Vagina (tissue), 2 donors: Measurements from ENCODE around the gene NXPH4. TPM values are rescaled to one million over a fixed set of nuclear protein-coding genes. Genes with fewer than 3 reads are reported as not detected.

Experiments used
- DNase-seq, 2 donors: peaks; one replicate each; pipeline ENCODE4 v3.0.0-alpha.2; 2017; ENCODE audit errors: extremely low spot score in 2 of 2
- H3K27ac ChIP-seq: fragments of 200-600 bp; sonication (generic); one replicate; pipeline ENCODE4 v1.5.1; 2019
- H3K27me3 ChIP-seq: fragments of 200-600 bp; sonication (generic); one replicate; pipeline ENCODE4 v1.5.1; 2019
- H3K36me3 ChIP-seq, 2 donors: fragments of 200-600 bp; sonication (generic); one replicate each; pipeline ENCODE4 v1.5.1; 2017 to 2019
- H3K4me1 ChIP-seq: fragments of 200-600 bp; sonication (generic); one replicate; pipeline ENCODE4 v1.5.1; 2019
- H3K4me3 ChIP-seq, 2 donors: fragments of 200-600 bp; sonication (generic); 1 replicate in 1 of 2; 2 replicates in 1 of 2; pipeline ENCODE4 v1.5.1; 2016 to 2019
- H3K9me3 ChIP-seq: fragments of 200-600 bp; sonication (generic); one replicate; pipeline ENCODE4 v1.5.1; 2019
- CTCF ChIP-seq, 3 experiments: fragments of 450-650 bp in 2 of 3; fragments of 200-600 bp in 1 of 3; sonication (generic) in 1 of 3; IDR thresholded peaks; one replicate each; pipeline ENCODE4 v1.5.1; 2017 to 2019; ENCODE audit warnings: antibody characterized with exemption in 3 of 3, mild to moderate bottlenecking in 2 of 3, moderate library complexity in 2 of 3
- POLR2A ChIP-seq, 2 donors: fragments of 450-650 bp; IDR thresholded peaks; one replicate each; pipeline ENCODE4 v1.6.1; 2017; ENCODE audit warnings: antibody characterized with exemption in 2 of 2, mild to moderate bottlenecking in 2 of 2, moderate library complexity in 2 of 2
- POLR2AphosphoS5 ChIP-seq, 2 donors: sonication (generic); formaldehyde crosslinking; IDR thresholded peaks; one replicate each; pipeline ENCODE4 v1.9.0; 2017; ENCODE audit warnings: antibody characterized with exemption in 2 of 2, mild to moderate bottlenecking in 2 of 2, low read depth in 1 of 2; ENCODE audit not compliant: insufficient read depth in 1 of 2
- intact Hi-C: fragments of 100-400 bp; cut with DNase I; formaldehyde crosslinking; loops from one replicate; pipeline ENCODE4 v1.15.1; 2023
- total RNA-seq: library from RNA; depleted of rRNA; stranded (reverse); fragments of >200 nt; gene quantifications from one replicate; pipeline ENCODE4 v1.2.3, GENCODE V29; 2016

NXPH4 gene
- total RNA-seq, 1 donor from 2014 or later: 3.2 TPM

- no peak overlapping the region for H3K4me3 ChIP-seq
- intact Hi-C loops: no loop called here
- no peaks in the 10 kb centered on the region for H3K9me3 ChIP-seq
- H3K27ac ChIP-seq: no peak overlapping the region
- H3K36me3 ChIP-seq: peaks cover 0 to 100% of the 10 kb centered on the region in 2 donors
- no peak for TF ChIP-seq POLR2A (IDR thresholded peaks at IDR 0.05)
- TF ChIP-seq POLR2AphosphoS5 (IDR thresholded peaks at IDR 0.05; ENCODE audit: insufficient read depth in 1 of 2, low read depth in 1 of 2): no peak
- no peak for TF ChIP-seq CTCF (IDR thresholded peaks at IDR 0.05)
- no peaks in the 10 kb centered on the region for H3K4me1 ChIP-seq
- H3K27me3 ChIP-seq: no peaks in the 10 kb centered on the region
- no peak for DNase-seq
These were observed 20.2 kb upstream of the NXPH4 start for GRCh38 chr12:57196439-57196838.

- peaks cover 0 to 100% of the 10 kb centered on the region in 2 donors for H3K36me3 ChIP-seq
- no peak overlapping the region for H3K4me3 ChIP-seq
- intact Hi-C loops: no loop called here
- H3K27ac ChIP-seq: no peak overlapping the region
- no peaks in the 10 kb centered on the region for H3K27me3 ChIP-seq
- no peaks in the 10 kb centered on the region for H3K9me3 ChIP-seq
- no peaks in the 10 kb centered on the region for H3K4me1 ChIP-seq
- DNase-seq: no peak
- TF ChIP-seq POLR2A (IDR thresholded peaks at IDR 0.05) (no peak), POLR2AphosphoS5 (IDR thresholded peaks at IDR 0.05; ENCODE audit: insufficient read depth in 1 of 2, low read depth in 1 of 2) (no peak), CTCF (IDR thresholded peaks at IDR 0.05) (no peak)
These were observed 19.6 kb upstream of the NXPH4 start for GRCh38 chr12:57196956-57197355.

- intact Hi-C loops: no loop called here
- Histone ChIP-seq H3K27me3 (no peaks in the 10 kb centered on the region), H3K27ac (no peak overlapping the region), H3K36me3 (peaks cover 0 to 98% of the 10 kb centered on the region in 2 donors), H3K4me3 (no peak overlapping the region), H3K9me3 (no peaks in the 10 kb centered on the region), H3K4me1 (no peaks in the 10 kb centered on the region)
- DNase-seq: no peak
- TF ChIP-seq POLR2AphosphoS5 (IDR thresholded peaks at IDR 0.05; ENCODE audit: insufficient read depth in 1 of 2, low read depth in 1 of 2) (peak in 1 of 2 donors; percentile 7), CTCF (IDR thresholded peaks at IDR 0.05) (no peak), POLR2A (IDR thresholded peaks at IDR 0.05) (no peak)
These were observed 18.3 kb upstream of the NXPH4 start for GRCh38 chr12:57198329-57198728.

- intact Hi-C loops: no loop called here
- Histone ChIP-seq H3K4me3 (no peak overlapping the region), H3K27me3 (no peaks in the 10 kb centered on the region), H3K36me3 (peaks cover 0 to 98% of the 10 kb centered on the region in 2 donors), H3K9me3 (no peaks in the 10 kb centered on the region), H3K27ac (no peak overlapping the region), H3K4me1 (no peaks in the 10 kb centered on the region)
- no peak for DNase-seq
- TF ChIP-seq POLR2AphosphoS5 (IDR thresholded peaks at IDR 0.05; ENCODE audit: insufficient read depth in 1 of 2, low read depth in 1 of 2): no peak
- TF ChIP-seq POLR2A (IDR thresholded peaks at IDR 0.05): no peak
- no peak for TF ChIP-seq CTCF (IDR thresholded peaks at IDR 0.05)
These were observed 17.4 kb upstream of the NXPH4 start for GRCh38 chr12:57199191-57199590.

DNA sequence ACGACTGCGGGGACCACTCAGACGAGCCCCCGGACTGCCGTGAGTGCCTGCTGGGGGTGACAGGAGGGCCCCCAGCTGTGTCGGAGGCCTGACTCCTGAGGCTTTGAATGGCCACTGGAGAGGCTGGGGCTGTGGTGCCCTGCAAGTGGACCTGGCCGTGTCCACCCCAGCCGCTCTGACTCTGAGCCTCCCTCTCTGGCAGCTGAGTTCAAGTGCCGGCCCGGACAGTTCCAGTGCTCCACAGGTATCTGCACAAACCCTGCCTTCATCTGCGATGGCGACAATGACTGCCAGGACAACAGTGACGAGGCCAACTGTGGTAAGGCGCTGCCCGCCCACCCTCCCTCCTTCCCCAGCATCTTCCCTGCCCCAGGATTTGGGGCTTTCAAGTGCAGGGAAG, 16.1 kb upstream of the NXPH4 start:
- no peak overlapping the region for H3K4me3 ChIP-seq
- H3K36me3 ChIP-seq: peaks cover 0 to 98% of the 10 kb centered on the region in 2 donors
- no peaks in the 10 kb centered on the region for H3K9me3 ChIP-seq
- TF ChIP-seq POLR2AphosphoS5 (IDR thresholded peaks at IDR 0.05; ENCODE audit: insufficient read depth in 1 of 2, low read depth in 1 of 2) (no peak), POLR2A (IDR thresholded peaks at IDR 0.05) (no peak), CTCF (IDR thresholded peaks at IDR 0.05) (no peak)
- intact Hi-C loops: no loop called here
- H3K4me1 ChIP-seq: no peaks in the 10 kb centered on the region
- H3K27me3 ChIP-seq: no peaks in the 10 kb centered on the region
- no peak overlapping the region for H3K27ac ChIP-seq
- no peak for DNase-seq
